Measurements from ENCODE around the gene ADRM1. TPM values are rescaled to one million over a fixed set of nuclear protein-coding genes. Genes with fewer than 3 reads are reported as not detected.

The ADRM1 gene
- total RNA-seq, 1 donor from 2014 or later = 52.3 TPM

- Histone ChIP-seq H3F3A (ENCODE audit: low read depth) (no peaks in the 10 kb centered on the region), H3K4me2 (no peak overlapping the region), H3K4me3 (no peak overlapping the region), H3K9me3 (ENCODE audit: low read depth) (no peaks in the 10 kb centered on the region), H3K79me2 (ENCODE audit: low read depth) (peaks cover 10% of the 10 kb centered on the region), H3K27ac (no peak overlapping the region), H4K20me1 (ENCODE audit: low read depth) (peaks cover 17% of the 10 kb centered on the region), H3K36me3 (no peaks in the 10 kb centered on the region), H3K4me1 (peaks cover 10% of the 10 kb centered on the region), H3K9ac (no peak overlapping the region), H2AFZ (replicated peaks) (no peak overlapping the region), H3K27me3 (no peaks in the 10 kb centered on the region)
- Mint-ChIP-seq H3K9me3 (peaks cover 7% of the 10 kb centered on the region), H3K4me3 (no peak overlapping the region), H3K27ac (no peak overlapping the region), H3K36me3 (peaks cover 11% of the 10 kb centered on the region), H3K4me1 (no peaks in the 10 kb centered on the region), H3K27me3 (ENCODE audit: insufficient read depth, low read depth) (peaks cover 6% of the 10 kb centered on the region)
- TF ChIP-seq EZH2 (IDR thresholded peaks at IDR 0.05) = no peak
- DNase-seq (ENCODE audit: low spot score) = no peak
These were observed 47.4 kb downstream of the ADRM1 start for GRCh38 chr20:62350098-62350628.

DNA sequence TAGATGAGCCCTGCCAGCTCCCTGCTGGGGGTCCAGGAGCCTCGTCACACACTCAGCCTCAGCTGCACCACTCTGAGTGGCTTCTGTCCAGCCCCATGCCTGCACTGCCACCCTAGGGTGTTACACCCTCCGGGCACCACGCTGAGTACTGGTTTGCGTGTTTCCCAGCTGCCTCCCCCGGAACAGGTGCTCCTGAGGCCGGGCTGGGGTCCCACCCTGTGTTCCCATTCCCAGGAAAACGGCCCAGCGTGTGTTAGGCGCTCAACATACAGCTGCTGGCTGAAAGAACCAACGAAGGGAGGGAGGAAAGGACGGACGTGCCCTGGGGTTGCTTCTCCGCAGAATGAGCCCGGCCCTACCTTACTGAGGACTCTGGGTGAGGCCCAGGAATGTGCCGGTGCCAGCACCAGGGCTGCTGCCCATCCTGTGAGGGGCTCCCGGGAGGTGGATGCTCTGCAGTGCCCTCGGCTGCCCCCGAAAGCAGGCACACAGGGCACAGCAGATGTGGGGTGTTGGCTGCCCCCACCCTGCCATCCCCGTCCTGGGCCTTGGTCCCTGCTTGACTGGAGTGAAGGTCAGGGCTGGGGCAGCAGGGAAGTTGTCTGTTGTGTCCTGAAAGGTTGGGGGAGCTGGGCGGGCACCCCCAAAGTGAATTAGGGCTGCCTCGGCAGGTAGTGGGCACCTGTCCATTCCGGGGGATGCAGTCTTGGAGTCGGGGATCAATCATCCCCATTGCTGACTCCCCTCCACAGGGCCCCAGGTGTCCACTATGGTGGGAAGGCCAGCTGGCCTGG lies 48.0 kb downstream of the ADRM1 start:
- no peak overlapping the region for H3K9ac ChIP-seq
- peaks cover 17% of the 10 kb centered on the region for H3K4me1 ChIP-seq
- H3K27ac ChIP-seq = no peak overlapping the region
- no peaks in the 10 kb centered on the region for H3F3A ChIP-seq (ENCODE audit: low read depth)
- DNase-seq (ENCODE audit: low spot score) = no peak
- no peaks in the 10 kb centered on the region for H3K9me3 ChIP-seq (ENCODE audit: low read depth)
- H3K4me2 ChIP-seq = no peak overlapping the region
- peaks cover 11% of the 10 kb centered on the region for H3K36me3 Mint-ChIP-seq
- H2AFZ ChIP-seq (replicated peaks) = no peak overlapping the region
- no peak overlapping the region for H3K4me3 ChIP-seq
- H3K4me3 Mint-ChIP-seq = no peak overlapping the region
- peaks cover 7% of the 10 kb centered on the region for H3K9me3 Mint-ChIP-seq
- H3K27me3 ChIP-seq = no peaks in the 10 kb centered on the region
- H3K27ac Mint-ChIP-seq = no peak overlapping the region
- peaks cover 1% of the 10 kb centered on the region for H3K4me1 Mint-ChIP-seq
- peaks cover 24% of the 10 kb centered on the region for H4K20me1 ChIP-seq (ENCODE audit: low read depth)
- TF ChIP-seq EZH2phosphoT487 (IDR thresholded peaks at IDR 0.05) (no peak), EZH2 (IDR thresholded peaks at IDR 0.05) (no peak)
- TF ChIP-seq, protein P1, sequence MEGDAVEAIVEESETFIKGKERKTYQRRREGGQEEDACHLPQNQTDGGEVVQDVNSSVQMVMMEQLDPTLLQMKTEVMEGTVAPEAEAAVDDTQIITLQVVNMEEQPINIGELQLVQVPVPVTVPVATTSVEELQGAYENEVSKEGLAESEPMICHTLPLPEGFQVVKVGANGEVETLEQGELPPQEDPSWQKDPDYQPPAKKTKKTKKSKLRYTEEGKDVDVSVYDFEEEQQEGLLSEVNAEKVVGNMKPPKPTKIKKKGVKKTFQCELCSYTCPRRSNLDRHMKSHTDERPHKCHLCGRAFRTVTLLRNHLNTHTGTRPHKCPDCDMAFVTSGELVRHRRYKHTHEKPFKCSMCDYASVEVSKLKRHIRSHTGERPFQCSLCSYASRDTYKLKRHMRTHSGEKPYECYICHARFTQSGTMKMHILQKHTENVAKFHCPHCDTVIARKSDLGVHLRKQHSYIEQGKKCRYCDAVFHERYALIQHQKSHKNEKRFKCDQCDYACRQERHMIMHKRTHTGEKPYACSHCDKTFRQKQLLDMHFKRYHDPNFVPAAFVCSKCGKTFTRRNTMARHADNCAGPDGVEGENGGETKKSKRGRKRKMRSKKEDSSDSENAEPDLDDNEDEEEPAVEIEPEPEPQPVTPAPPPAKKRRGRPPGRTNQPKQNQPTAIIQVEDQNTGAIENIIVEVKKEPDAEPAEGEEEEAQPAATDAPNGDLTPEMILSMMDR (IDR thresholded peaks at IDR 0.05) = no peak
- no peaks in the 10 kb centered on the region for H3K36me3 ChIP-seq
- H3K27me3 Mint-ChIP-seq (ENCODE audit: insufficient read depth, low read depth) = peaks cover 4% of the 10 kb centered on the region
- peaks cover 16% of the 10 kb centered on the region for H3K79me2 ChIP-seq (ENCODE audit: low read depth)

DNA sequence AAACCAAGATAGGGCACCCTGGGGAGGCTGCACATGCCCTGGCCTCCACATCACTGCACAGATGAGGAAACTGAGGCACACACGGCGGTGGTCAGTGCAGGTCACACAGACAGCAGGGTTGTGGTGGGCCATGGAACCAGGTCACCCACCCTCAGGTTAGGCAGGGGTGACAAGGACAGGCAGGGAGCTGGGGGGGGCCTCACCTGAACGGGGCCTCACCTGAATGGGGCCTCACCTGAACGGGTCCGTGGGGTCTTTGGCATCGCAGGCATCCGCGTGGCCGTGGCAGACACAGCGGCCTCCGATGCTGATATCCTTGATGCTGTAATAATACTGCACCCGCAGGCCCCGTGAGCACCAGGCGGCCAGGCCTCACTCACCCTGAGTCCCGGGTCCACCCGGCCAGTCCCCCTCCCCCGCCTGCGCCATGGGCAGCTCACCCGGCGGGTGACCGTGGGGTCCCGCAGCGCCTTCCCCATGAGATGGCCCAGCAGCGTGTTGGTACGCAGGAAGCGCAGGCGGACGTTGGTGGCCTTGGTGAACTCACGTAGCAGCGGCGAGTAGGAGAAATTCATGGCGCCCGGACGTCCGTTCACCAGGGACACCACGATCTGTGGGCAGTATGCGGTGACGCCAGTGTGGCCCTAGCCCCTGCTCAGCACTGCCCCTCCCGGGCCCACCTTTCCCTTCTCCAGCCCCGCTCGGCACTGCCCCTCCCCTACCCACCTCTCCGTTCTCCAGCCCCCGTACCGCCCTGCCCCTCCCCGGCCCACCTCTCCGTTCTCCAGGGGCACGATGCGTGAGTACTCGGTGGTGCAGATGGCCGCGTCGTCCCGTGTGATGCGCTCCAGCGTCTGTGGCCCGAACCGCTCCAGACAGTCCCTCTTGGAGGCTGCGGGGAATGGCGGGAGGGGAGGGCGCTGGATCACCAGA lies 48.9 kb downstream of the ADRM1 start:
- Mint-ChIP-seq H3K27me3 (ENCODE audit: insufficient read depth, low read depth) (peaks cover 4% of the 10 kb centered on the region), H3K9me3 (peaks cover 7% of the 10 kb centered on the region), H3K4me3 (no peak overlapping the region), H3K27ac (no peak overlapping the region), H3K4me1 (peaks cover 7% of the 10 kb centered on the region), H3K36me3 (peaks cover 11% of the 10 kb centered on the region)
- Histone ChIP-seq H3K9me3 (ENCODE audit: low read depth) (no peaks in the 10 kb centered on the region), H3K4me3 (no peak overlapping the region), H4K20me1 (ENCODE audit: low read depth) (peaks cover 33% of the 10 kb centered on the region), H2AFZ (replicated peaks) (no peak overlapping the region), H3K9ac (no peak overlapping the region), H3K27me3 (no peaks in the 10 kb centered on the region), H3F3A (ENCODE audit: low read depth) (no peaks in the 10 kb centered on the region), H3K36me3 (no peaks in the 10 kb centered on the region), H3K4me2 (no peak overlapping the region), H3K79me2 (ENCODE audit: low read depth) (peaks cover 21% of the 10 kb centered on the region), H3K4me1 (peaks cover 25% of the 10 kb centered on the region), H3K27ac (no peak overlapping the region)
- no peak for DNase-seq (ENCODE audit: low spot score)
- TF ChIP-seq EZH2 (IDR thresholded peaks at IDR 0.05) = no peak
- no peak for TF ChIP-seq EZH2phosphoT487 (IDR thresholded peaks at IDR 0.05)
- TF ChIP-seq, protein P1 (IDR thresholded peaks at IDR 0.05) = no peak

Data from neural progenitor cell (in vitro differentiated cells).